Fibroblast of the aortic adventitia (primary cell): Measurements from ENCODE around the gene FOXN1. TPM values are rescaled to one million over a fixed set of nuclear protein-coding genes. Genes with fewer than 3 reads are reported as not detected.

Source experiments
- DNase-seq: peaks from one replicate; pipeline ENCODE4 v3.0.0-alpha.2; 2010; ENCODE audit warnings: low read depth
- H3K4me3 ChIP-seq: 2 replicates; pipeline ENCODE4 v1.5.1; 2011; ENCODE audit warnings: low read depth, mild to moderate bottlenecking, control low read depth, low read length, moderate library complexity
- total RNA-seq: library from RNA; depleted of rRNA; stranded (reverse); fragments of >200 nt; gene quantifications from 2 replicates; pipeline ENCODE4 v1.2.3, GENCODE V29; 2012; ENCODE audit warnings: low replicate concordance
- TF ChIP-seq, protein P1 (sequence below): IDR thresholded peaks from 2 replicates; pipeline ENCODE4 v1.5.1; 2011; ENCODE audit warnings: mild to moderate bottlenecking, low read length, control low read depth, inconsistent platforms; ENCODE audit not compliant: insufficient read depth

FOXN1 gene
- total RNA-seq, 1 donor = not detected

- TF ChIP-seq, protein P1, sequence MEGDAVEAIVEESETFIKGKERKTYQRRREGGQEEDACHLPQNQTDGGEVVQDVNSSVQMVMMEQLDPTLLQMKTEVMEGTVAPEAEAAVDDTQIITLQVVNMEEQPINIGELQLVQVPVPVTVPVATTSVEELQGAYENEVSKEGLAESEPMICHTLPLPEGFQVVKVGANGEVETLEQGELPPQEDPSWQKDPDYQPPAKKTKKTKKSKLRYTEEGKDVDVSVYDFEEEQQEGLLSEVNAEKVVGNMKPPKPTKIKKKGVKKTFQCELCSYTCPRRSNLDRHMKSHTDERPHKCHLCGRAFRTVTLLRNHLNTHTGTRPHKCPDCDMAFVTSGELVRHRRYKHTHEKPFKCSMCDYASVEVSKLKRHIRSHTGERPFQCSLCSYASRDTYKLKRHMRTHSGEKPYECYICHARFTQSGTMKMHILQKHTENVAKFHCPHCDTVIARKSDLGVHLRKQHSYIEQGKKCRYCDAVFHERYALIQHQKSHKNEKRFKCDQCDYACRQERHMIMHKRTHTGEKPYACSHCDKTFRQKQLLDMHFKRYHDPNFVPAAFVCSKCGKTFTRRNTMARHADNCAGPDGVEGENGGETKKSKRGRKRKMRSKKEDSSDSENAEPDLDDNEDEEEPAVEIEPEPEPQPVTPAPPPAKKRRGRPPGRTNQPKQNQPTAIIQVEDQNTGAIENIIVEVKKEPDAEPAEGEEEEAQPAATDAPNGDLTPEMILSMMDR = no peak
- DNase-seq = no peak
- H3K4me3 ChIP-seq = no peak overlapping the region
Measured at GRCh38 chr17:28501421-28502284, 4.5 kb upstream of the FOXN1 start.

GRCh38 chr17:28503420-28503819, 2.7 kb upstream of the FOXN1 start:
- TF ChIP-seq, protein P1 = no peak
- DNase-seq = no peak
- no peak overlapping the region for H3K4me3 ChIP-seq

DNA sequence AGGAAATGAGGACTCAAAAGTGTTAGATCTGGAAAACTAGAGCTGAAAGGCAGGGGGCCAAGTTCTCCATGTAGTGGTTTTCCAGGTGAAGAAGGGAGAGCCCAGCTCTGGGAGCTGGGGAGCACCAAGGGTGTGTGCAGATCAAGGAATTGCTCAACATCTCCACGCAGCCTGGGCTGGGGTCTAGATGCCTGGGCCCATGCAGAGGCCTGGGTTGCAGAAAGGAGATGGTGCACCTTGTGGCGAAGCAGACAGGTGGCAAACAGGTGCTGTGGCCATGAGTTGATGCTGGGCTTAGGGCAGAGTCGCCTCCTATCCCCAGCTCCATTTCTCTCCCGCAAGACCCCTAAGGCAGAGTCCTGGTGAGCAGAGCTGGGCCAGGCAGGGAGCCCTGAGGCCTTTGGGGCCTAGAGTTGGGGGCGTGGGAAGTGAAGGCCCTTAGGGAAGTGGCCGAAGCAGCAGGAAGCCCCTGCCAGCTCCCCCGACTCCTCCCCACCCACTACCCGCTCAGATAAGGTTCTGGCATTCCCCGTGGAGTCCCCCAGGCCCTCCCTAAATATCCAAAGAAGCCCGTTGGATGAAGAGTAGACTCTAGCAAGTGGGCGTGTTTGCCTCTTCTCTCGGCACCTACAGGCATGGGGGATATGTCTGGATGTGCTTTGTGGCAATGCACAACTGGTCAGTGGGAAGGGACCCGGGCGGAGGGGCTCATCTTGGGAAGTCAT, 777 bp downstream of the FOXN1 start:
- H3K4me3 ChIP-seq = no peak overlapping the region
- DNase-seq = no peak
- TF ChIP-seq, protein P1 = no peak

GRCh38 chr17:28507567-28508203, 1.5 kb downstream of the FOXN1 start:
- DNase-seq = no peak
- H3K4me3 ChIP-seq = no peak overlapping the region
- TF ChIP-seq, protein P1 = no peak

- DNase-seq = no peak
- no peak overlapping the region for H3K4me3 ChIP-seq
- TF ChIP-seq, protein P1 = no peak
Measured at GRCh38 chr17:28508211-28508724, 2.1 kb downstream of the FOXN1 start.

GRCh38 chr17:28509789-28510188, 3.6 kb downstream of the FOXN1 start:
- no peak for DNase-seq
- no peak overlapping the region for H3K4me3 ChIP-seq
- TF ChIP-seq, protein P1 = no peak
